HepG2 (cell line): ENCODE results near the gene PSENEN. TPM values are rescaled to one million over a fixed set of nuclear protein-coding genes. Genes with fewer than 3 reads are reported as not detected.

Experiments used
- DBP ChIP-seq: sonication (generic); formaldehyde crosslinking; IDR thresholded peaks from 2 replicates; pipeline ENCODE4 v1.4.0; 2020; ENCODE audit warnings: missing genetic modification reagents; ENCODE audit errors: not compliant biosample characterization
- E2F2 ChIP-seq: sonication (generic); formaldehyde crosslinking; IDR thresholded peaks from 2 replicates; pipeline ENCODE4 v1.4.0; 2020; ENCODE audit warnings: missing genetic modification reagents, borderline replicate concordance
- GFI1 ChIP-seq: sonication (generic); formaldehyde crosslinking; IDR thresholded peaks from 2 replicates; pipeline ENCODE4 v1.5.0; 2020; ENCODE audit warnings: missing genetic modification reagents, mild to moderate bottlenecking, borderline replicate concordance
- GMEB1 ChIP-seq: sonication (generic); formaldehyde crosslinking; IDR thresholded peaks from 2 replicates; pipeline ENCODE4 v1.5.1; 2020; ENCODE audit warnings: missing genetic modification reagents, mild to moderate bottlenecking, borderline replicate concordance
- GRHL1 ChIP-seq: sonication (generic); formaldehyde crosslinking; conservative IDR thresholded peaks from 2 replicates; pipeline ENCODE4 v1.8.0; 2022; ENCODE audit warnings: missing genetic modification reagents
- HCFC1 ChIP-seq: fragments of 150-350 bp; IDR thresholded peaks from 2 replicates; pipeline ENCODE4 v1.6.1; 2014; ENCODE audit warnings: low read depth, low read length
- HOXA3 ChIP-seq: sonication (generic); formaldehyde crosslinking; IDR thresholded peaks from 2 replicates; pipeline ENCODE4 v1.5.0; 2020; ENCODE audit warnings: missing genetic modification reagents
- KMT2B ChIP-seq: IDR thresholded peaks from 2 replicates; pipeline ENCODE4 v1.6.1; 2016; ENCODE audit warnings: missing genetic modification reagents, missing compliant biosample characterization
- PHB2 ChIP-seq: fragments of 450-650 bp; IDR thresholded peaks from 2 replicates; pipeline ENCODE4 v1.6.1; 2018; ENCODE audit not compliant: partially characterized antibody
- PPARG ChIP-seq: conservative IDR thresholded peaks from 2 replicates; pipeline ENCODE4 v1.6.1; 2016; ENCODE audit warnings: missing biosample characterization, missing genetic modification reagents
- SKI ChIP-seq: fragments of 450-650 bp; IDR thresholded peaks from one replicate; pipeline ENCODE4 v1.6.1; 2018; ENCODE audit warnings: mild to moderate bottlenecking; ENCODE audit not compliant: partially characterized antibody
- SNAPC2 ChIP-seq: sonication (generic); formaldehyde crosslinking; IDR thresholded peaks from 2 replicates; pipeline ENCODE4 v1.8.1; 2022; ENCODE audit warnings: mild to moderate bottlenecking, missing genetic modification reagents
- SP1 ChIP-seq, 2 experiments: fragments of 450-650 bp in 1 of 2; sonication (generic) in 1 of 2; formaldehyde crosslinking in 1 of 2; IDR thresholded peaks; 2 replicates each; pipeline versions ENCODE4 v1.4.0 to v1.6.1; 2016 to 2020; ENCODE audit warnings: missing genetic modification reagents in 1 of 2
- TEAD3 ChIP-seq: optimal IDR thresholded peaks from 2 replicates; pipeline ENCODE3; 2016; ENCODE audit warnings: borderline replicate concordance
- TOE1 ChIP-seq: sonication (generic); formaldehyde crosslinking; IDR thresholded peaks from 2 replicates; pipeline ENCODE4 v1.4.0; 2020; ENCODE audit warnings: mild to moderate bottlenecking, missing genetic modification reagents
- TRIM24 ChIP-seq: sonication (generic); formaldehyde crosslinking; IDR thresholded peaks from 2 replicates; pipeline ENCODE4 v1.8.0; 2022; ENCODE audit warnings: mild to moderate bottlenecking, missing genetic modification reagents
- ZNF251 ChIP-seq: sonication (generic); formaldehyde crosslinking; IDR thresholded peaks from 2 replicates; pipeline ENCODE4 v1.9.0; 2021; ENCODE audit warnings: mild to moderate bottlenecking, missing genetic modification reagents
- ZNF441 ChIP-seq: sonication (generic); formaldehyde crosslinking; IDR thresholded peaks from 2 replicates; pipeline ENCODE4 v1.7.0; 2021; ENCODE audit warnings: missing genetic modification reagents, borderline replicate concordance
- ZNF512B ChIP-seq: sonication (generic); formaldehyde crosslinking; IDR thresholded peaks from 2 replicates; pipeline ENCODE4 v1.5.1; 2020; ENCODE audit warnings: missing genetic modification reagents, mild to moderate bottlenecking, borderline replicate concordance
- ZNF781 ChIP-seq: sonication (generic); formaldehyde crosslinking; IDR thresholded peaks from 2 replicates; pipeline ENCODE4 v1.5.1; 2020; ENCODE audit warnings: borderline replicate concordance, mild to moderate bottlenecking, missing genetic modification reagents; ENCODE audit errors: not compliant biosample characterization
- ZSCAN31 ChIP-seq: sonication (generic); formaldehyde crosslinking; IDR thresholded peaks from 2 replicates; pipeline ENCODE4 v1.5.0; 2020; ENCODE audit warnings: low read depth, mild to moderate bottlenecking, missing genetic modification reagents
- polyA plus RNA-seq, 8 experiments: library from polyadenylated mRNA; depleted of rRNA in 3 of 8; stranded (reverse) in 7 of 8; unstranded in 1 of 8; fragments of >200 nt; fragmentation: Illumina TruSeq in 4 of 8; extraction: Trizol in 4 of 8; gene quantifications; 2 replicates each; pipeline versions ENCODE4 v1.2.1 to v1.2.3, GENCODE V29; 2011 to 2016; ENCODE audit warnings: low read depth in 4 of 8, missing spikeins in 1 of 8, mixed read lengths in 1 of 8; ENCODE audit not compliant: insufficient read depth in 1 of 8
- total RNA-seq, 5 experiments: library from RNA; depleted of rRNA; stranded (reverse); fragments of >200 nt; fragmentation: Illumina TruSeq; extraction: Trizol; gene quantifications; 2 replicates each; pipeline ENCODE4 v1.2.3, GENCODE V29; 2016; ENCODE audit warnings: low read depth in 1 of 5

PSENEN gene
- total and polyA plus RNA-seq, 2 of the 13 experiments (the other 11 are each of a cell fraction or from before 2014, with no cell fraction given), result 16.9 to 34.2 TPM

GRCh38 chr19:35717665-35718344 is 27.6 kb upstream of the PSENEN start, which contains the start of gene KMT2B (continued):
- no peak for TF ChIP-seq E2F2 (CRISPR knock-in tag)
- no peak for TF ChIP-seq TEAD3 (CRISPR knock-in tag)
- TF ChIP-seq ZSCAN31 (CRISPR knock-in tag), result no peak
- TF ChIP-seq HOXA3 (CRISPR knock-in tag), result peak; percentile 53; the same call in 1 of the 2 replicates
- TF ChIP-seq PPARG, result no peak
- no peak for TF ChIP-seq ZNF781
- no peak for TF ChIP-seq TOE1
- TF ChIP-seq SKI, result peak; percentile 9
- TF ChIP-seq GFI1 (CRISPR knock-in tag), result no peak
- no peak for TF ChIP-seq TRIM24 (CRISPR knock-in tag)
- no peak for TF ChIP-seq SNAPC2 (CRISPR knock-in tag)
- no peak for TF ChIP-seq ZNF512B (CRISPR knock-in tag)
- peak; percentile 72 for TF ChIP-seq HCFC1
- TF ChIP-seq PHB2, result no peak
- no peak for TF ChIP-seq GRHL1 (CRISPR knock-in tag)
- TF ChIP-seq KMT2B (CRISPR knock-in tag), result no peak
- TF ChIP-seq ZNF251 (CRISPR knock-in tag), result no peak
- no peak for TF ChIP-seq SP1 (IDR thresholded peaks at IDR 0.05)
- TF ChIP-seq SP1 (CRISPR knock-in tag; IDR thresholded peaks at IDR 0.05), result peak; percentile 23; the same call in 1 of the 2 replicates
- TF ChIP-seq GMEB1 (CRISPR knock-in tag), result peak; percentile 26
- TF ChIP-seq DBP, result no peak
- TF ChIP-seq ZNF441 (CRISPR knock-in tag), result no peak
